Epithelial cell of proximal tubule (primary cell): ENCODE measurements around the gene GSK3B. TPM values are rescaled to one million over a fixed set of nuclear protein-coding genes. Genes with fewer than 3 reads are reported as not detected.
"Not testable (repeated sequence)": the region's sequence is repeated elsewhere in the genome, so short reads cannot be mapped to it uniquely, and the experiment has no call there.

Source experiments
- DNase-seq: peaks from one replicate; pipeline ENCODE4 v3.0.0-alpha.2; 2011; ENCODE audit warnings: low read depth
- H3K4me3 ChIP-seq: 2 replicates; pipeline ENCODE4 v1.5.1; 2011; ENCODE audit warnings: low read depth, mild to moderate bottlenecking, low read length
- CTCF ChIP-seq: conservative IDR thresholded peaks from 2 replicates; pipeline ENCODE4 v1.5.1; 2012; ENCODE audit warnings: low read depth, mild to moderate bottlenecking, low read length
- total RNA-seq: library from RNA; depleted of rRNA; stranded (reverse); fragments of >200 nt; gene quantifications from 2 replicates; pipeline ENCODE4 v1.2.3, GENCODE V29; 2015

The GSK3B gene
- total RNA-seq, 1 donor from 2014 or later = 31.7 TPM

GRCh38 chr3:119989981-119990655 is 104.1 kb downstream of the GSK3B start:
- TF ChIP-seq CTCF = no peak
- DNase-seq = no peak
- H3K4me3 ChIP-seq = no peak overlapping the region

GRCh38 chr3:119986812-119987211 is 107.4 kb downstream of the GSK3B start:
- H3K4me3 ChIP-seq, DNase-seq: not testable (repeated sequence)

- no peak for DNase-seq
- H3K4me3 ChIP-seq = no peak overlapping the region
- TF ChIP-seq CTCF = no peak
These were observed 112.9 kb downstream of the GSK3B start for GRCh38 chr3:119981386-119981785.

- no peak for DNase-seq
- no peak for TF ChIP-seq CTCF
- no peak overlapping the region for H3K4me3 ChIP-seq
These were observed 115.6 kb downstream of the GSK3B start for GRCh38 chr3:119978554-119979208.

GRCh38 chr3:119977353-119977752 is 116.9 kb downstream of the GSK3B start:
- H3K4me3 ChIP-seq = no peak overlapping the region
- no peak for DNase-seq
- no peak for TF ChIP-seq CTCF

- DNase-seq = no peak
- H3K4me3 ChIP-seq = no peak overlapping the region
- no peak for TF ChIP-seq CTCF
These were observed 118.0 kb downstream of the GSK3B start for GRCh38 chr3:119976214-119976613.

GRCh38 chr3:119974656-119975055 is 119.6 kb downstream of the GSK3B start:
- no peak for TF ChIP-seq CTCF
- no peak overlapping the region for H3K4me3 ChIP-seq
- no peak for DNase-seq
